Fibroblast of skin of right quadriceps (primary cell): Measurements from ENCODE around the gene PRKCG.

Experiments used
- DNase-seq: peaks from one replicate; pipeline ENCODE4 v3.0.0-alpha.2; 2013

The PRKCG gene

GRCh38 chr19:53873773-53874605 lies 8.0 kb upstream of the PRKCG start:
- DNase-seq, result no peak

GRCh38 chr19:53874606-53874990 lies 7.4 kb upstream of the PRKCG start:
- no peak for DNase-seq

GRCh38 chr19:53875602-53876325 lies 6.2 kb upstream of the PRKCG start:
- no peak for DNase-seq

GRCh38 chr19:53876651-53877224 lies 5.3 kb upstream of the PRKCG start:
- DNase-seq, result no peak

GRCh38 chr19:53877361-53877766 lies 4.6 kb upstream of the PRKCG start:
- DNase-seq, result no peak

- no peak for DNase-seq
Measured at GRCh38 chr19:53878776-53879139, 3.2 kb upstream of the PRKCG start.

GRCh38 chr19:53879140-53880081 lies 2.6 kb upstream of the PRKCG start:
- peak; percentile 92 for DNase-seq

- no peak for DNase-seq
Measured at GRCh38 chr19:53880711-53881481, 1.1 kb upstream of the PRKCG start.

GRCh38 chr19:53882391-53883050 lies 524 bp downstream of the PRKCG start:
- no peak for DNase-seq

- no peak for DNase-seq
Measured at GRCh38 chr19:53883231-53883661, 1.2 kb downstream of the PRKCG start.

GRCh38 chr19:53883741-53884140 lies 1.7 kb downstream of the PRKCG start:
- DNase-seq, result no peak

- no peak for DNase-seq
Measured at GRCh38 chr19:53884256-53884655, 2.3 kb downstream of the PRKCG start.

- no peak for DNase-seq
Measured at GRCh38 chr19:53885036-53885435, 3.0 kb downstream of the PRKCG start.

- DNase-seq, result no peak
Measured at GRCh38 chr19:53892301-53892980, 10.4 kb downstream of the PRKCG start.

GRCh38 chr19:53892981-53893325 lies 11.0 kb downstream of the PRKCG start:
- no peak for DNase-seq

- DNase-seq, result no peak
Measured at GRCh38 chr19:53894707-53895106, 12.7 kb downstream of the PRKCG start.

GRCh38 chr19:53896682-53897081 lies 14.7 kb downstream of the PRKCG start:
- DNase-seq, result no peak

- DNase-seq, result no peak
Measured at GRCh38 chr19:53897459-53897858, 15.5 kb downstream of the PRKCG start.

GRCh38 chr19:53898166-53898565 lies 16.2 kb downstream of the PRKCG start:
- no peak for DNase-seq

GRCh38 chr19:53898636-53899341 lies 16.8 kb downstream of the PRKCG start:
- no peak for DNase-seq
